MM.1S (cell line): ENCODE data around the gene TNP1.

Experiments
- DNase-seq: peaks from one replicate; pipeline ENCODE4 v3.0.0-alpha.2; 2015
- H2AFZ ChIP-seq: fragments of 300-600 bp; sonication (generic); 2 replicates; pipeline ENCODE4 v1.6.0; 2016; ENCODE audit warnings: antibody characterized with exemption, low read length
- H3F3A ChIP-seq: fragments of 300-600 bp; sonication (generic); 2 replicates; pipeline ENCODE4 v1.6.1; 2016; ENCODE audit warnings: mild to moderate bottlenecking, antibody characterized with exemption, low read length, moderate library complexity, mixed read lengths; ENCODE audit not compliant: insufficient read depth
- H3K27ac ChIP-seq: fragments of 300-600 bp; sonication (generic); 2 replicates; pipeline ENCODE4 v1.5.1; 2016; ENCODE audit warnings: mild to moderate bottlenecking, low read length
- H3K27me3 ChIP-seq: fragments of 300-600 bp; sonication (generic); replicated peaks from 2 replicates; pipeline ENCODE4 v1.6.0; 2016; ENCODE audit warnings: low read length; ENCODE audit not compliant: insufficient read depth
- H3K36me3 ChIP-seq: fragments of 300-600 bp; sonication (generic); replicated peaks from 2 replicates; pipeline ENCODE4 v1.6.1; 2016; ENCODE audit warnings: mild to moderate bottlenecking, low read length, mixed read lengths; ENCODE audit not compliant: insufficient read depth
- H3K4me1 ChIP-seq: fragments of 300-600 bp; sonication (generic); 2 replicates; pipeline ENCODE4 v1.6.1; 2016; ENCODE audit warnings: low read length, mixed read lengths
- H3K4me2 ChIP-seq: fragments of 300-600 bp; sonication (generic); 2 replicates; pipeline ENCODE4 v1.6.0; 2016; ENCODE audit warnings: low read depth, low read length
- H3K4me3 ChIP-seq: fragments of 300-600 bp; sonication (generic); 2 replicates; pipeline ENCODE4 v1.5.1; 2016; ENCODE audit warnings: low read length, mixed read lengths
- H3K79me2 ChIP-seq: fragments of 300-600 bp; sonication (generic); 2 replicates; pipeline ENCODE4 v1.6.1; 2016; ENCODE audit warnings: mixed run types, low read length, mixed read lengths
- H3K9ac ChIP-seq: fragments of 300-600 bp; sonication (generic); 2 replicates; pipeline ENCODE4 v1.6.1; 2016; ENCODE audit warnings: low read length, mixed read lengths
- H3K9me2 ChIP-seq: fragments of 300-600 bp; sonication (generic); replicated peaks from 2 replicates; pipeline ENCODE4 v1.6.1; 2016; ENCODE audit warnings: mild to moderate bottlenecking, low read length, mixed read lengths; ENCODE audit not compliant: insufficient read depth
- H3K9me3 ChIP-seq: fragments of 300-600 bp; sonication (generic); replicated peaks from 2 replicates; pipeline ENCODE4 v1.6.1; 2016; ENCODE audit warnings: mild to moderate bottlenecking, low read length, mixed read lengths; ENCODE audit not compliant: insufficient read depth
- H4K20me1 ChIP-seq: fragments of 300-600 bp; sonication (generic); 2 replicates; pipeline ENCODE4 v1.6.1; 2016; ENCODE audit warnings: mild to moderate bottlenecking, low read length, moderate library complexity, mixed read lengths; ENCODE audit not compliant: insufficient read depth
- EZH2 ChIP-seq: fragments of 300-600 bp; sonication (generic); optimal IDR thresholded peaks from 2 replicates; pipeline ENCODE3; 2017; ENCODE audit warnings: low read depth, mild to moderate bottlenecking, antibody characterized with exemption, low read length, mixed read lengths
- EZH2phosphoT487 ChIP-seq: fragments of 300-600 bp; sonication (generic); IDR thresholded peaks from 2 replicates; pipeline ENCODE4 v1.6.1; 2018; ENCODE audit warnings: antibody characterized with exemption, low read length
- TF ChIP-seq, protein P1 (sequence below): fragments of 300-600 bp; sonication (generic); IDR thresholded peaks from 2 replicates; pipeline ENCODE4 v1.5.1; 2016; ENCODE audit warnings: antibody characterized with exemption, low read length, mixed read lengths

The TNP1 gene

DNA sequence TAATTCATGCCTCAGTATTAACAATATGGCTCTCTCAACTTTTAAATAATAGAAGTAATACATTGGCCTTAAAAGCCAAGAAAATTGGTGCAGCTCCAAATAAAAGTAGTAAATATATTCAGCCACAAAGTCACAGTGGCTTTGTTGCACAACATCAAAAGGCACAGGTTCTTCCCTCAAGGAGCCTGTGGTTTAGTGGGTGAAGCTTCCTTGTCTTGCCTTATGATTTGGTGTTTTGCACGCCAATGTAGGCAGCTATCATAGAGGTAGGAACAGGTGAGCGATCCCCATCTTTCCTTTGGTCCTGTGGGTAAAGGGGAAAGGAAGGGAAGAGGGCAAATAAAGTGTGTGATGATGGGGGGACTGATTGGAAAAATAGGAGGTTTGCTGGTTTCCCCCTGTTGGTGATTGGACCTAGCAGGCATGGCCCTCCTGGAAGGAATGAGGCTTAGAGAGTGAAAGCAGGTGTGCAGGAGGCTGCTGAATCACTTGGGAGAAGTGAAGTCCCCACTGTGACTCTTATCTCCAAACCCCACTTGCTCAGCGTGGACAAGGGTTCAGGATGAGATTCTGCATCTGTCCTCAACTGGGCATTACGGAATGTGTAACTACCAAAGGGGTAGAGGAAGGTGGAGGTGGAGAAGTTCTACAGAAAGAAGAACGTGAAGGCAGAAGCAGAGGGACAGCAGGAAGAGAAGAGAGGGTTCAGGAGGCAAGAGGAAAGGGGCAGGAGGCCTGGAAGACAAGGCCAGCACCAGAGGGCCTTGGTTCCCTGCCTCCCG, 20.1 kb upstream of the TNP1 start:
- Histone ChIP-seq H3K36me3 (no peaks in the 10 kb centered on the region), H2AFZ (no peak overlapping the region), H4K20me1 (no peaks in the 10 kb centered on the region), H3K9me3 (no peaks in the 10 kb centered on the region), H3K79me2 (no peaks in the 10 kb centered on the region), H3F3A (no peaks in the 10 kb centered on the region), H3K27ac (no peak overlapping the region), H3K4me2 (no peak overlapping the region), H3K9me2 (no peaks in the 10 kb centered on the region), H3K4me3 (no peak overlapping the region), H3K9ac (no peak overlapping the region), H3K27me3 (no peaks in the 10 kb centered on the region), H3K4me1 (no peaks in the 10 kb centered on the region)
- TF ChIP-seq EZH2, result no peak
- DNase-seq, result no peak

DNA sequence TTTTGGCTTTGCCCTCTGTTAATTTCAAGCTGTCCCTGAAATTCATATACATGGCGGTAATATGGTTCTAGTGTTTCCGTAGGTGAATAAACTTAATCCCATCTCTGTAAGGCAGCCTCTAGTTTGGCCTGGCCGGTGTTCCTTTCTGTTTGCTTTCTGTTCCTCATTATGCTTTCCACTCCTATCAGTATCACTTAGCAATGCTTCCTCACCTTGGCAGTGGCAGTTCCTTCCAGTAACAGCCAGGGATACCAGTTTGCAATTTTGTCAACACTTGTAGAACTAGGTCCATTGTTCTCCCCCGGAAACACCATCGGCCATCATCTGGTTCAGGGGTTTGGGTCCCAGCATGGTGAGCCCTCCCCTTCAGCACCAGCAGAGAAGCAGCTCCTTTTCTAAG, 18.2 kb upstream of the TNP1 start:
- H2AFZ ChIP-seq, result no peak overlapping the region
- TF ChIP-seq EZH2 (no peak), EZH2phosphoT487 (no peak)
- TF ChIP-seq, protein P1, sequence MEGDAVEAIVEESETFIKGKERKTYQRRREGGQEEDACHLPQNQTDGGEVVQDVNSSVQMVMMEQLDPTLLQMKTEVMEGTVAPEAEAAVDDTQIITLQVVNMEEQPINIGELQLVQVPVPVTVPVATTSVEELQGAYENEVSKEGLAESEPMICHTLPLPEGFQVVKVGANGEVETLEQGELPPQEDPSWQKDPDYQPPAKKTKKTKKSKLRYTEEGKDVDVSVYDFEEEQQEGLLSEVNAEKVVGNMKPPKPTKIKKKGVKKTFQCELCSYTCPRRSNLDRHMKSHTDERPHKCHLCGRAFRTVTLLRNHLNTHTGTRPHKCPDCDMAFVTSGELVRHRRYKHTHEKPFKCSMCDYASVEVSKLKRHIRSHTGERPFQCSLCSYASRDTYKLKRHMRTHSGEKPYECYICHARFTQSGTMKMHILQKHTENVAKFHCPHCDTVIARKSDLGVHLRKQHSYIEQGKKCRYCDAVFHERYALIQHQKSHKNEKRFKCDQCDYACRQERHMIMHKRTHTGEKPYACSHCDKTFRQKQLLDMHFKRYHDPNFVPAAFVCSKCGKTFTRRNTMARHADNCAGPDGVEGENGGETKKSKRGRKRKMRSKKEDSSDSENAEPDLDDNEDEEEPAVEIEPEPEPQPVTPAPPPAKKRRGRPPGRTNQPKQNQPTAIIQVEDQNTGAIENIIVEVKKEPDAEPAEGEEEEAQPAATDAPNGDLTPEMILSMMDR, result no peak
- H3K36me3 ChIP-seq, result no peaks in the 10 kb centered on the region
- no peaks in the 10 kb centered on the region for H3K79me2 ChIP-seq
- H3K27me3 ChIP-seq, result no peaks in the 10 kb centered on the region
- H3K4me3 ChIP-seq, result no peak overlapping the region
- no peak for DNase-seq
- no peaks in the 10 kb centered on the region for H3K9me3 ChIP-seq
- H3K27ac ChIP-seq, result no peak overlapping the region
- H3F3A ChIP-seq, result no peaks in the 10 kb centered on the region
- no peaks in the 10 kb centered on the region for H4K20me1 ChIP-seq
- H3K9ac ChIP-seq, result no peak overlapping the region
- no peaks in the 10 kb centered on the region for H3K9me2 ChIP-seq
- H3K4me2 ChIP-seq, result no peak overlapping the region
- no peaks in the 10 kb centered on the region for H3K4me1 ChIP-seq

DNA sequence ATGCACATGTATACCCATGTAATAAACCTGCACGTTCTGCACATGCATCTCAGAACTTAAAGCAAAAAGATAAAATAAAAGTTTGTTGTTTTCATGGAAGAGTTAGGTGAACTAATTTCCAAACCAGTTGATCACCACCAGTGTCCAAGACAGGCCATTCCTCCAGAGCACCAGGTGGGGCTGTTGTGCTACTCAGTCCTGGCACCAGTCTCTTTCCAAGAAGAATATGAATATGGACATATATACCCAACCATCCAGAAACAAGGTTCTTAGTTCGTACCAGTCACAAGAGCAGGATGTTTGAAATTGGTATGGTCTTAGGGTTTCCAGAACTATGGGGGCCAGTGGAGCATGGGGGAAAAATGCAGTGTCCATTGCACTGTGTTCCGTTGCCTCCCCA, 17.2 kb upstream of the TNP1 start:
- H3K4me3 ChIP-seq, result no peak overlapping the region
- no peak overlapping the region for H3K4me2 ChIP-seq
- H3K27ac ChIP-seq, result no peak overlapping the region

GRCh38 chr2:216875862-216876261, 16.0 kb upstream of the TNP1 start:
- H3K4me1 ChIP-seq, result no peaks in the 10 kb centered on the region

More for the DNA sequence above, 17.2 kb upstream of the TNP1 start:
- Histone ChIP-seq H3K9me3 (no peaks in the 10 kb centered on the region), H3K36me3 (no peaks in the 10 kb centered on the region), H2AFZ (no peak overlapping the region), H3F3A (no peaks in the 10 kb centered on the region), H3K9ac (no peak overlapping the region), H3K9me2 (no peaks in the 10 kb centered on the region), H3K79me2 (no peaks in the 10 kb centered on the region), H3K4me1 (no peaks in the 10 kb centered on the region), H4K20me1 (no peaks in the 10 kb centered on the region), H3K27me3 (no peaks in the 10 kb centered on the region)
- no peak for TF ChIP-seq EZH2
- TF ChIP-seq, protein P1, result no peak
- TF ChIP-seq EZH2phosphoT487, result no peak
- DNase-seq, result no peak

More at GRCh38 chr2:216875862-216876261, 16.0 kb upstream of the TNP1 start:
- Histone ChIP-seq H3K9me3 (no peaks in the 10 kb centered on the region), H3K79me2 (no peaks in the 10 kb centered on the region), H3K4me2 (no peak overlapping the region), H2AFZ (no peak overlapping the region), H3K9ac (no peak overlapping the region), H4K20me1 (no peaks in the 10 kb centered on the region), H3F3A (no peaks in the 10 kb centered on the region), H3K36me3 (no peaks in the 10 kb centered on the region), H3K4me3 (no peak overlapping the region), H3K9me2 (no peaks in the 10 kb centered on the region), H3K27ac (no peak overlapping the region), H3K27me3 (no peaks in the 10 kb centered on the region)
- no peak for DNase-seq
- TF ChIP-seq, protein P1, result no peak
- TF ChIP-seq EZH2phosphoT487, result no peak
- no peak for TF ChIP-seq EZH2
